ENCODE data around the gene BMPR1A. TPM values are rescaled to one million over a fixed set of nuclear protein-coding genes. Genes with fewer than 3 reads are reported as not detected.
A peak's percentile ranks its signal among the peaks of the same experiment; 100 is the strongest.

The BMPR1A gene
- total RNA-seq, 1 donor from 2014 or later = 42.3 TPM

DNA sequence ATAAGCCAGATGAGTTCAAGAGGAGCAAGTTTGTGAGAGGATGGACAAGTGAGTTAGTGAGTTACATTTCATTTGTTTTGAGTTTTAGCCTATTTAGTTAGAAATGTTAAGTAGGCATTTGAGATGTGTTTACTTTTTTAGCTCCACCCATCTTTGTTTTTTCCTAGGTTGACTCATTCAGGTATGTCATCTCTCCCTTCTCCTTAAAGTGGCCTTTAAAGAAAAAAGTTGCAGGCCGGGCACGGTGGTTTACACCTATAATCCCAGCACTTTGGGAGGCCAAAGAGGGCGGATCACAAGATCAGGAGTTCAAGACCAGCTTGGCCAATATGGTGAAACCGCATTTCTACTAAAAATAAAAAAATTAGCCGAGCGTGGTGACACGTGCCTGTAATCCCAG is 71.2 kb downstream of the BMPR1A start:
- no peaks in the 10 kb centered on the region for H3K36me3 ChIP-seq (ENCODE audit: control insufficient read depth in 3 of 3, insufficient read depth in 3 of 3, low read length in 3 of 3)
- no peaks in the 10 kb centered on the region for H3K27me3 ChIP-seq (ENCODE audit: control insufficient read depth in 3 of 3, insufficient read depth in 3 of 3, low read length in 3 of 3)
- H3K4me1 ChIP-seq (ENCODE audit: control insufficient read depth in 3 of 3, insufficient read depth in 3 of 3, low read length in 3 of 3) = peaks cover 20 to 30% (median 21%) of the 10 kb centered on the region in 3 donors
- H3K9ac ChIP-seq (ENCODE audit: low read depth in 1 of 3, low read length in 3 of 3) = no peak overlapping the region
- H3K9me3 ChIP-seq (ENCODE audit: control insufficient read depth in 3 of 3, low read length in 3 of 3) = no peaks in the 10 kb centered on the region
- no peak overlapping the region for H3K27ac ChIP-seq (ENCODE audit: low read depth, low read length)
- H3K4me3 ChIP-seq (ENCODE audit: low read length in 3 of 3) = no peak overlapping the region

GRCh38 chr10:86828145-86828544 is 71.7 kb downstream of the BMPR1A start:
- peaks cover 20 to 29% (median 21%) of the 10 kb centered on the region in 3 donors for H3K4me1 ChIP-seq (ENCODE audit: control insufficient read depth in 3 of 3, insufficient read depth in 3 of 3, low read length in 3 of 3)
- no peak overlapping the region for H3K27ac ChIP-seq (ENCODE audit: low read depth, low read length)
- H3K9me3 ChIP-seq (ENCODE audit: control insufficient read depth in 3 of 3, low read length in 3 of 3) = no peaks in the 10 kb centered on the region
- no peaks in the 10 kb centered on the region for H3K27me3 ChIP-seq (ENCODE audit: control insufficient read depth in 3 of 3, insufficient read depth in 3 of 3, low read length in 3 of 3)
- no peak overlapping the region for H3K9ac ChIP-seq (ENCODE audit: low read depth in 1 of 3, low read length in 3 of 3)
- no peaks in the 10 kb centered on the region for H3K36me3 ChIP-seq (ENCODE audit: control insufficient read depth in 3 of 3, insufficient read depth in 3 of 3, low read length in 3 of 3)
- H3K4me3 ChIP-seq (ENCODE audit: low read length in 3 of 3) = no peak overlapping the region

- Histone ChIP-seq H3K27ac (ENCODE audit: low read depth, low read length) (no peak overlapping the region), H3K27me3 (ENCODE audit: control insufficient read depth in 3 of 3, insufficient read depth in 3 of 3, low read length in 3 of 3) (no peaks in the 10 kb centered on the region), H3K9me3 (ENCODE audit: control insufficient read depth in 3 of 3, low read length in 3 of 3) (no peaks in the 10 kb centered on the region), H3K4me1 (ENCODE audit: control insufficient read depth in 3 of 3, insufficient read depth in 3 of 3, low read length in 3 of 3) (peaks cover 16 to 27% (median 26%) of the 10 kb centered on the region in 3 donors), H3K4me3 (ENCODE audit: low read length in 3 of 3) (no peak overlapping the region), H3K9ac (ENCODE audit: low read depth in 1 of 3, low read length in 3 of 3) (no peak overlapping the region), H3K36me3 (ENCODE audit: control insufficient read depth in 3 of 3, insufficient read depth in 3 of 3, low read length in 3 of 3) (no peaks in the 10 kb centered on the region)
Observed at GRCh38 chr10:86829472-86829871, 73.1 kb downstream of the BMPR1A start.

DNA sequence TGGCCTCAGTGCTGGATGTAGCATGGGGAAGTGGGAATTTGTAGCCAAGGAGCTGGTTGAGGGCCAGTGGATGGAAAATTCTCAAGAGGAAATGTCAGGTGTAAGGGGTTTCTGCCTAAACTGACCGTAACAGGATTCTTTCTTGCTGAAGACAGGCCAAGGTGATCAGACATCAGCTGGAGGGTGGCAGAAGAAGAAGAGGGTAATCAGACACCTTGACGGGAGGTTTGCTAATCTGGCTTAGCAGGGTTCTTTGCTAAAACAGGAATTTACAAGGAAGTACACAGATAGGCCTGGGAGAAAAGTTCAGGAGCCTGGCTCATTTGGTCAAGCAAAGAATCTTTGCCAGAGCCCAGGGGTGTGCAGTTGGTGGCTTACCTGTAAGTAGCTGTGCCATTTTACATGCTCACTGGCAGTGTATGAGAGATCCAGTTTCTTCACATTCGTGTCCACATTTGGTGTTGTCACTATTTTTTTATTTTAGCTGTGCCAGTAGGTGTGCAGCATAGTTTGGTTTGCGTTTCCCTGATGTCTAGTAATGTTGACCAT is 73.7 kb downstream of the BMPR1A start:
- Histone ChIP-seq H3K36me3 (ENCODE audit: control insufficient read depth in 3 of 3, insufficient read depth in 3 of 3, low read length in 3 of 3) (no peaks in the 10 kb centered on the region), H3K27ac (ENCODE audit: low read depth, low read length) (no peak overlapping the region)

GRCh38 chr10:86833969-86834368 is 77.5 kb downstream of the BMPR1A start:
- peaks cover 19 to 39% (median 27%) of the 10 kb centered on the region in 3 donors for H3K4me1 ChIP-seq (ENCODE audit: control insufficient read depth in 3 of 3, insufficient read depth in 3 of 3, low read length in 3 of 3)

More for the DNA sequence above, 73.7 kb downstream of the BMPR1A start:
- peak overlapping the region in 1 of 3 donors; percentile 19 for H3K4me3 ChIP-seq (ENCODE audit: low read length in 3 of 3)
- peaks cover 16 to 30% (median 27%) of the 10 kb centered on the region in 3 donors for H3K4me1 ChIP-seq (ENCODE audit: control insufficient read depth in 3 of 3, insufficient read depth in 3 of 3, low read length in 3 of 3)
- H3K9ac ChIP-seq (ENCODE audit: low read depth in 1 of 3, low read length in 3 of 3) = peak overlapping the region in 1 of 3 donors; percentile 13
- H3K27me3 ChIP-seq (ENCODE audit: control insufficient read depth in 3 of 3, insufficient read depth in 3 of 3, low read length in 3 of 3) = no peaks in the 10 kb centered on the region
- H3K9me3 ChIP-seq (ENCODE audit: control insufficient read depth in 3 of 3, low read length in 3 of 3) = no peaks in the 10 kb centered on the region

GRCh38 chr10:86836044-86836443 is 79.6 kb downstream of the BMPR1A start:
- no peaks in the 10 kb centered on the region for H3K9me3 ChIP-seq (ENCODE audit: control insufficient read depth in 3 of 3, low read length in 3 of 3)
- H3K9ac ChIP-seq (ENCODE audit: low read depth in 1 of 3, low read length in 3 of 3) = no peak overlapping the region
- no peak overlapping the region for H3K27ac ChIP-seq (ENCODE audit: low read depth, low read length)
- H3K36me3 ChIP-seq (ENCODE audit: control insufficient read depth in 3 of 3, insufficient read depth in 3 of 3, low read length in 3 of 3) = peaks cover 0 to 3% (median 0%) of the 10 kb centered on the region in 3 donors
- no peaks in the 10 kb centered on the region for H3K27me3 ChIP-seq (ENCODE audit: control insufficient read depth in 3 of 3, insufficient read depth in 3 of 3, low read length in 3 of 3)
- H3K4me3 ChIP-seq (ENCODE audit: low read length in 3 of 3) = no peak overlapping the region
- peaks cover 9 to 27% (median 13%) of the 10 kb centered on the region in 3 donors for H3K4me1 ChIP-seq (ENCODE audit: control insufficient read depth in 3 of 3, insufficient read depth in 3 of 3, low read length in 3 of 3)

More at GRCh38 chr10:86833969-86834368, 77.5 kb downstream of the BMPR1A start:
- Histone ChIP-seq H3K9me3 (ENCODE audit: control insufficient read depth in 3 of 3, low read length in 3 of 3) (no peaks in the 10 kb centered on the region), H3K4me3 (ENCODE audit: low read length in 3 of 3) (no peak overlapping the region), H3K36me3 (ENCODE audit: control insufficient read depth in 3 of 3, insufficient read depth in 3 of 3, low read length in 3 of 3) (no peaks in the 10 kb centered on the region), H3K9ac (ENCODE audit: low read depth in 1 of 3, low read length in 3 of 3) (no peak overlapping the region), H3K27ac (ENCODE audit: low read depth, low read length) (no peak overlapping the region), H3K27me3 (ENCODE audit: control insufficient read depth in 3 of 3, insufficient read depth in 3 of 3, low read length in 3 of 3) (no peaks in the 10 kb centered on the region)

DNA sequence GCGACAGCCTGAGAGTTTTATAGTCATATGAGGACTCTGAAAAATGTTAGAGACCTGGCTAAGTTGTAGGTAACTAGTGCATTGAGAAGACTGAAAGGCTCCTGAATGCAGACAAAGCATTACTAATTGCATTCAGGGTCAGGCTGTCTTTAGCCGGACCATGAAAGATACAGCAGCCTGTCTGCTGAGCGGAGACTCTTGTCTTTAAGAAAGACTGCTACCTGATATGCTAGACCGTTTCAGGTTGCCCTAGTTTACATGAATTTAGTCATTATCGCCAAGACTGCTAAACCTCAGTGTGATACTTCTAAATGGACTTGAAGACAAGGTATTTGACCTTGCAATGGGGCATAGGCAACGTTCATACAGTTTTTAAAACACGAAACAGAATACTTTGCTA is 81.2 kb downstream of the BMPR1A start:
- Histone ChIP-seq H3K4me1 (ENCODE audit: control insufficient read depth in 3 of 3, insufficient read depth in 3 of 3, low read length in 3 of 3) (peaks cover 7 to 24% (median 9%) of the 10 kb centered on the region in 3 donors), H3K36me3 (ENCODE audit: control insufficient read depth in 3 of 3, insufficient read depth in 3 of 3, low read length in 3 of 3) (peaks cover 0 to 3% (median 0%) of the 10 kb centered on the region in 3 donors), H3K4me3 (ENCODE audit: low read length in 3 of 3) (no peak overlapping the region), H3K27ac (ENCODE audit: low read depth, low read length) (no peak overlapping the region), H3K9me3 (ENCODE audit: control insufficient read depth in 3 of 3, low read length in 3 of 3) (no peaks in the 10 kb centered on the region), H3K9ac (ENCODE audit: low read depth in 1 of 3, low read length in 3 of 3) (peak overlapping the region in 1 of 3 donors; percentile 21), H3K27me3 (ENCODE audit: control insufficient read depth in 3 of 3, insufficient read depth in 3 of 3, low read length in 3 of 3) (no peaks in the 10 kb centered on the region)

- Histone ChIP-seq H3K27me3 (ENCODE audit: control insufficient read depth in 3 of 3, insufficient read depth in 3 of 3, low read length in 3 of 3) (no peaks in the 10 kb centered on the region), H3K9me3 (ENCODE audit: control insufficient read depth in 3 of 3, low read length in 3 of 3) (no peaks in the 10 kb centered on the region), H3K4me3 (ENCODE audit: low read length in 3 of 3) (no peak overlapping the region), H3K27ac (ENCODE audit: low read depth, low read length) (no peak overlapping the region), H3K36me3 (ENCODE audit: control insufficient read depth in 3 of 3, insufficient read depth in 3 of 3, low read length in 3 of 3) (peaks cover 0 to 13% (median 2%) of the 10 kb centered on the region in 3 donors), H3K9ac (ENCODE audit: low read depth in 1 of 3, low read length in 3 of 3) (no peak overlapping the region), H3K4me1 (ENCODE audit: control insufficient read depth in 3 of 3, insufficient read depth in 3 of 3, low read length in 3 of 3) (peaks cover 0 to 12% (median 4%) of the 10 kb centered on the region in 3 donors)
Observed at GRCh38 chr10:86840498-86840897, 84.1 kb downstream of the BMPR1A start.

GRCh38 chr10:86846088-86846487 is 89.7 kb downstream of the BMPR1A start:
- Histone ChIP-seq H3K27me3 (ENCODE audit: control insufficient read depth in 3 of 3, insufficient read depth in 3 of 3, low read length in 3 of 3) (no peaks in the 10 kb centered on the region), H3K36me3 (ENCODE audit: control insufficient read depth in 3 of 3, insufficient read depth in 3 of 3, low read length in 3 of 3) (peaks cover 0 to 10% (median 2%) of the 10 kb centered on the region in 3 donors), H3K4me1 (ENCODE audit: control insufficient read depth in 3 of 3, insufficient read depth in 3 of 3, low read length in 3 of 3) (peaks cover 0 to 3% (median 2%) of the 10 kb centered on the region in 3 donors), H3K9ac (ENCODE audit: low read depth in 1 of 3, low read length in 3 of 3) (no peak overlapping the region), H3K4me3 (ENCODE audit: low read length in 3 of 3) (no peak overlapping the region), H3K9me3 (ENCODE audit: control insufficient read depth in 3 of 3, low read length in 3 of 3) (no peaks in the 10 kb centered on the region), H3K27ac (ENCODE audit: low read depth, low read length) (no peak overlapping the region)

DNA sequence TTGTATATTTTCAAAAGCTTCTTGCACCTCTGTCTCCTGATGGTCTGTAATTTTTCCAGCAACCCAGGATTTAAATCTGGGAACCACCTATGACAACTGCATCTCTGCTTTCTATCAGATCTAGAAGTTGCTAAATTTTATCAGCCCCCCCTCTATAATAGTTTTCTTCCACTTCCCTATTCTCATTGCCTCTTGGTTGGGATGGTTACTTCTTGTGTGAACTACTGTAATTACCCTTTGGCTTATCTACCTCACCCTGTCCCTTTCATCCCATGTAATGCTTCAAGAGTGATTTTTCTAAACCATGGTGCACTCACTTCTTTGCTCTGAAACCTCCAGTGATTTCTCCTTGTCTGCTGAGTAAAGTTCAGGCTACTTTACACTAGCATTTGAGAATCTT is 92.3 kb downstream of the BMPR1A start:
- peaks cover 0 to 5% (median 2%) of the 10 kb centered on the region in 3 donors for H3K36me3 ChIP-seq (ENCODE audit: control insufficient read depth in 3 of 3, insufficient read depth in 3 of 3, low read length in 3 of 3)
- no peaks in the 10 kb centered on the region for H3K27me3 ChIP-seq (ENCODE audit: control insufficient read depth in 3 of 3, insufficient read depth in 3 of 3, low read length in 3 of 3)

More for the DNA sequence above, 92.3 kb downstream of the BMPR1A start:
- Histone ChIP-seq H3K9me3 (ENCODE audit: control insufficient read depth in 3 of 3, low read length in 3 of 3) (no peaks in the 10 kb centered on the region), H3K27ac (ENCODE audit: low read depth, low read length) (no peak overlapping the region), H3K4me1 (ENCODE audit: control insufficient read depth in 3 of 3, insufficient read depth in 3 of 3, low read length in 3 of 3) (peaks cover 0 to 3% (median 2%) of the 10 kb centered on the region in 3 donors), H3K4me3 (ENCODE audit: low read length in 3 of 3) (no peak overlapping the region), H3K9ac (ENCODE audit: low read depth in 1 of 3, low read length in 3 of 3) (no peak overlapping the region)
